HG02840 (cell line): ENCODE measurements around the gene PNRC1.
A peak's percentile ranks its signal among the peaks of the same experiment; 100 is the strongest.
"Not testable (repeated sequence)": the region's sequence is repeated elsewhere in the genome, so short reads cannot be mapped to it uniquely, and the experiment has no call there.

Experiments used
- ATAC-seq: cut with Tn5 transposase; IDR thresholded peaks from one replicate; pipeline ENCODE4 v1.9.1; 2021; ENCODE audit warnings: mild to moderate bottlenecking, moderate library complexity, moderate number of reproducible peaks; ENCODE audit not compliant: unreplicated experiment, low FRiP score

Gene PNRC1

GRCh38 chr6:89057759-89058158, 22.8 kb upstream of the PNRC1 start:
- ATAC-seq: no peak

GRCh38 chr6:89058627-89059026, 21.9 kb upstream of the PNRC1 start:
- no peak for ATAC-seq

- ATAC-seq: no peak
These were observed 21.3 kb upstream of the PNRC1 start for GRCh38 chr6:89059227-89059626.

- ATAC-seq: no peak
These were observed 16.7 kb upstream of the PNRC1 start for GRCh38 chr6:89063881-89064280.

- not testable (repeated sequence) for ATAC-seq
These were observed 15.6 kb upstream of the PNRC1 start for GRCh38 chr6:89064931-89065330.

- ATAC-seq: not testable (repeated sequence)
These were observed 14.4 kb upstream of the PNRC1 start for GRCh38 chr6:89066121-89066520.

GRCh38 chr6:89066940-89067646, 13.5 kb upstream of the PNRC1 start:
- ATAC-seq: no peak

- ATAC-seq: no peak
These were observed 12.8 kb upstream of the PNRC1 start for GRCh38 chr6:89067796-89068195.

- no peak for ATAC-seq
These were observed 11.9 kb upstream of the PNRC1 start for GRCh38 chr6:89068695-89069094.

GRCh38 chr6:89069536-89070163, 10.9 kb upstream of the PNRC1 start:
- ATAC-seq: no peak

- ATAC-seq: no peak
These were observed 9.5 kb upstream of the PNRC1 start for GRCh38 chr6:89071036-89071435.

- no peak for ATAC-seq
These were observed 7.4 kb upstream of the PNRC1 start for GRCh38 chr6:89073014-89073620.

GRCh38 chr6:89073840-89074239, 6.7 kb upstream of the PNRC1 start:
- ATAC-seq: no peak

GRCh38 chr6:89079511-89080234, 878 bp upstream of the PNRC1 start:
- ATAC-seq: no peak

- peak; percentile 13 for ATAC-seq
These were observed 525 bp downstream of the PNRC1 start for GRCh38 chr6:89081129-89081422.

GRCh38 chr6:89081423-89082322, 1.1 kb downstream of the PNRC1 start:
- peak; percentile 57 for ATAC-seq

GRCh38 chr6:89082486-89082891, 1.9 kb downstream of the PNRC1 start:
- no peak for ATAC-seq

GRCh38 chr6:89084542-89084941, 4.0 kb downstream of the PNRC1 start:
- no peak for ATAC-seq

- no peak for ATAC-seq
These were observed 4.4 kb downstream of the PNRC1 start for GRCh38 chr6:89084954-89085353.

- ATAC-seq: no peak
These were observed 5.1 kb downstream of the PNRC1 start for GRCh38 chr6:89085409-89086205.
